Muscle of leg (tissue), 16 donors: Measurements from ENCODE around the gene ZSWIM3. TPM values are rescaled to one million over a fixed set of nuclear protein-coding genes. Genes with fewer than 3 reads are reported as not detected.

ENCODE experiments used
- DNase-seq: peaks from one replicate; pipeline ENCODE4 v3.0.0; 2013
- H3K27ac ChIP-seq: one replicate; pipeline ENCODE4 v1.5.1; 2013; ENCODE audit warnings: mild to moderate bottlenecking, low read length, control low read depth
- H3K27me3 ChIP-seq: one replicate; pipeline ENCODE4 v1.6.1; 2013; ENCODE audit warnings: low read length; ENCODE audit not compliant: control insufficient read depth, insufficient read depth
- H3K36me3 ChIP-seq: one replicate; pipeline ENCODE4 v1.6.1; 2013; ENCODE audit warnings: low read length; ENCODE audit not compliant: control insufficient read depth, insufficient read depth
- H3K4me1 ChIP-seq: one replicate; pipeline ENCODE4 v1.6.1; 2013; ENCODE audit warnings: low read length; ENCODE audit not compliant: control insufficient read depth, insufficient read depth
- H3K4me3 ChIP-seq: one replicate; pipeline ENCODE4 v1.5.1; 2013; ENCODE audit warnings: low read length, control low read depth
- H3K9me3 ChIP-seq: replicated peaks from 2 replicates; pipeline ENCODE4 v1.6.1; 2013; ENCODE audit warnings: low read depth, low read length; ENCODE audit not compliant: control insufficient read depth
- WGBS: methylation state at CpG from one replicate; pipeline ENCODE4 v1.1.5; 2013; ENCODE audit warnings: missing lambda C conversion rate; ENCODE audit not compliant: insufficient coverage; 5-methylcytosine and 5-hydroxymethylcytosine counted together
- long read RNA-seq, 11 donors: transcript quantifications; one replicate each; lab custom pipeline, GENCODE V29; 2026
- polyA plus RNA-seq, 8 donors: library from polyadenylated mRNA; unstranded; fragments of 120-200 nt; gene quantifications; one replicate each; pipeline versions ENCODE4 v1.2.1 to v1.2.3, GENCODE V29; 2013; ENCODE audit warnings: inconsistent platforms in 1 of 8, low replicate concordance in 1 of 8; ENCODE audit not compliant: insufficient read length in 8 of 8, insufficient read depth in 1 of 8
- total RNA-seq: library from RNA; stranded (reverse); fragments of 120-200 nt; gene quantifications from one replicate; pipeline ENCODE4 v1.2.4, GENCODE V29; 2013

The ZSWIM3 gene
- total RNA-seq = 5.6 TPM
- polyA plus RNA-seq = 1 to 10 TPM; 3.1 to 4.1 (median 3.3) TPM
- long read RNA-seq, donor 1 = 0 reads
- long read RNA-seq, donor 2 = 0 reads
- long read RNA-seq, donor 3, partial matches to known transcripts = 0 of 3 reads
- long read RNA-seq, donor 3, other reads (novel, unspliced or antisense) = 0 of 3 reads
- long read RNA-seq, donor 4 = 0 reads
- long read RNA-seq, donor 5, partial matches to known transcripts = 0 of 1 reads
- long read RNA-seq, donor 5, other reads (novel, unspliced or antisense) = 0 of 1 reads
- long read RNA-seq, donor 6, partial matches to known transcripts = 0 of 1 reads
- long read RNA-seq, donor 6, other reads (novel, unspliced or antisense) = 0 of 1 reads
- long read RNA-seq, donor 7, partial matches to known transcripts = 0 of 2 reads
- long read RNA-seq, donor 7, other reads (novel, unspliced or antisense) = 0 of 2 reads
- long read RNA-seq, donor 8 = 0 reads
- long read RNA-seq, donor 9 = 0 reads
- long read RNA-seq, donor 10, partial matches to known transcripts = 0 of 2 reads
- long read RNA-seq, donor 10, other reads (novel, unspliced or antisense) = 0 of 2 reads
- long read RNA-seq, donor 11, partial matches to known transcripts = 0 of 4 reads
- long read RNA-seq, donor 11, other reads (novel, unspliced or antisense) = 0 of 4 reads

DNA sequence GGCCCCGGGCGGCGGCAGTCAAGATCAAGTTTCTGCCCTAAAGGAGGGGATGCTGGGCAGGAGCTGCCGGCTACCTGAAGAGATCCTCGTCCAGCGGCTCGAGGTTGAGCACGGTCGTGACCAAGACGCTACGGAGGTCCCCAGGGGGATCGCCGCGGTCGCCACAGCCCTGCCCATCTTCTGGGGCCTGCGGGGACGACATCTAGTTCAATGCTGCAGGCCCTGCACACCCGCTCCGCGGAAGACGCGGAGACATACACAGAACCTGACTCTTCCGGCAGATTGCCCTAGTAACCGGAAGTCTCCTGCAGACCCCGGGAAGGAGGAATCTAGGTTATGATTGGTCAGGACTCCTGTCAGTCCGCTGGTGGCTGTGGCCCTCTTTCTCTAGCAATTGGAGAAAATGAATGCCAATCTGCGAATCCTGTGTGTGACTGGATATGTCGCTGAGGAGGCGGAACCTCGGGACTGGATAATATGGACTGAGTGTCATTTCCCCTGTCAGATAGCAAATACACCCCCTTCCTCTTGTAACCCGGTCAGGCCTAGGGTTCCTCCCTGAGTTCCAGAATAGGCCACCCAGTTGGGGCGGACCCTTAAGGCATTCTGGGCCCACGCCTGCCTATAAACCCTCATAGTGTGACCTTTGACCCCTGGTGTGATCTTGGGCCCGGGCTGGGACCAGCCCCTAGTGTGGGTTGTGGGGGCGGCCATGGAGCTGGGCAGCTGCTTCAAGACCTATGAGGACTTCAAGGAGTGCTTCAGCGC lies at the start of gene ZSWIM3, which contains the start of gene ACOT8:
Gene ZSWIM3 (plus strand): TSS at position 501 of the 768 bp plus-strand sequence. CDS start 212 bp downstream, at position 713.
Gene ACOT8 (minus strand): TSS at position 279 of the 768 bp plus-strand sequence. CDS start 77 bp downstream, at position 202.
- Histone ChIP-seq H3K27me3 (no peaks in the 10 kb centered on the region), H3K9me3 (no peaks in the 10 kb centered on the region), H3K36me3 (peaks cover 17% of the 10 kb centered on the region), H3K27ac (peak within 1 kb of the TSS; percentile 84), H3K4me1 (peaks cover 23% of the 10 kb centered on the region), H3K4me3 (peak within 1 kb of the TSS; percentile 87)
- DNase-seq = peak; percentile 100
- WGBS = under 1% methylated on average over 24 of the region's 36 CpGs

DNA sequence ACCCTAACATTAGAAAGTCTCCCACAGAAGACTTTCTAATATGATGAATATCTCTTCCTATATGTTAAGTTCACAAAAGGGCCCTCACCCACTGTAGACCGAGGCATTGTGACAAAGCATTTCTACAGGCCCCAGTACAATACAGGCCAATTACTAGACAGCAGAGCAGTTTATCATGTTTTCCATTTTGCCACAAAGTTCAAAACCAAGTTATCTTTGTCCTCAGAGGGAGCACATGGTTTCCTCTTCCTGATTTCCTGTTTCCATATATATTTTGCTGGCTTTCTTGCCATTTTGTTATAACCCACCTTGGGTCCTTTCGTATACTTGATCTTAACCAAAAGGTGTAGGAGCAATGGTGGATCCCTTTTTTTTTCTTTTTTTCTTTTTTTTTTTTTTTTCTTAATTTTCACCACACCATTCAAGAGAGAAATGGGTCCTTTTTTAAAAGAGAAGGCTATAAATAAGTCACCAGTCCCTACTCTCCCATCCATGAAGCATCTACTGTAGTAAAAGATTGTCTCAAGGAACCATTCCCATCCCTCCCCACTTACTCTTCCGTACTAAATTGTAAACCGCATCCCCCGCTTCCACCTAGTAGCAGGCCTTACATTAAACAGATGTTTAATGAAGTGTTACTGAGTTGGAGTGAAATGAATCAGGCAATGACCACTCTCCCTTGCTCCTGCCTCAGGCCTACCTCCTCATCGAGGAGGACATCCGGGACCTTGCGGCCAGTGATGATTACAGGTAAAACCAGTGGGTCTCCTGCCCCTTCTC lies 47.0 kb upstream of the ZSWIM3 start:
- Histone ChIP-seq H3K27me3 (no peaks in the 10 kb centered on the region), H3K36me3 (peaks cover 54% of the 10 kb centered on the region), H3K4me3 (no peak overlapping the region), H3K9me3 (no peaks in the 10 kb centered on the region), H3K27ac (no peak overlapping the region), H3K4me1 (peaks cover 22% of the 10 kb centered on the region)
- DNase-seq = no peak
- WGBS = 93% methylated on average over 4 of the region's 8 CpGs

DNA sequence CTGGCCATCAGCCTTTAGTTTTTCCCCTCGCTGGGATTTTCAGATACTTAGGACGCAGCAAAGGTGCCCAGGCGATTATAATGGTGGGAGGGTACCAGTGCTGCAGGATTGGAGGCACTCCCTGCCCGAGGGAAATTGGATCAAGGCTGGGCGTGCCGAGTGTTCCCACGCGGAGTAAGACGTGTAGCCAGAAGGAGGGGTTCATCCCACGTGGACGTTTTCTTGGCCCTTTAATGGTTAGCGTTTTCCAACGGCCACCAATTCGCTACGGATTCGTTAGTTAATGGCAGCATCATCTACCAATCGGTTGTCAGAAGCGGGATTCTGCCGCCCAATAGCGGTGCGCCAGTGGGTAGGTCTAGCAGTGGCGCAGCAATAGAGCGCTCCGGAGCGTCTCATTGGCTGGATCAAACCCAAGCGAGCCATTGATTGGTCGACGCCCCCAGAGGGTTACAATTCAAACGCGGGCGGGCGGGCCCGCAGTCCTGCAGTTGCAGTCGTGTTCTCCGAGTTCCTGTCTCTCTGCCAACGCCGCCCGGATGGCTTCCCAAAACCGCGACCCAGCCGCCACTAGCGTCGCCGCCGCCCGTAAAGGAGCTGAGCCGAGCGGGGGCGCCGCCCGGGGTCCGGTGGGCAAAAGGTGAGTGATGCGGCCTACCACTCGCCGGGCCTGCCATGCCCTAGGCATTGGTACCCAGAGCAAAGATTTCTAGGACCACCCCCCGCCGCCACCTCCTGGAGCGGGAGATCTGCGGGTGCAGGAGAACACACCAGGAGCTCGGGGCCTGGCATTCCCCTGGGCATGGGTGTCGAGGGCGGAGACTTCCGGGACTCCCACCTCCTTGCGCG lies 45.0 kb upstream of the ZSWIM3 start, which contains the start of gene UBE2C:
Gene UBE2C (plus strand): TSS at position 488 of the 849 bp plus-strand sequence. CDS start 52 bp downstream, at position 540.
- H3K27me3 ChIP-seq = no peaks in the 10 kb centered on the region
- peak; percentile 100 for DNase-seq
- H3K36me3 ChIP-seq = peaks cover 58% of the 10 kb centered on the region
- H3K4me1 ChIP-seq = peaks cover 25% of the 10 kb centered on the region
- H3K27ac ChIP-seq = peak within 1 kb of the TSS; percentile 87
- no peaks in the 10 kb centered on the region for H3K9me3 ChIP-seq
- WGBS = under 1% methylated on average over 65 of the region's 65 CpGs
- peak within 1 kb of the TSS; percentile 79 for H3K4me3 ChIP-seq

DNA sequence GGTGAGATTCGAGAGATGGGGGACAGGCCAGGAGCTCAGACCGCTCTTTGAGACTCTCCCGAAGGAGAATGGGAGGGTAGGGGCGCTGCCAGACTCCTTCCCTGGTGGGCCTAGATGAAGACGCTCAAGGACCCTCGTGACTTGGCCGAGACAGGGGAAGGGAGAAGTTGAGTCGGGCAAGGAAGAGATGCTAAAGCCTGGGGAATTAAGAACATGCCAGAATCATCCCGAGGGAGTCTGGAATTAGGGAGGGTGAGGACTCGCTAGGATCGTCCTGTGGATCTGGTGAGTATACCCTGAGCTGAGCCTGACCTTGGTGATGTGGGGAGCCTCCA lies 44.4 kb upstream of the ZSWIM3 start:
- 2% methylated on average over 11 of the region's 11 CpGs for WGBS

DNA sequence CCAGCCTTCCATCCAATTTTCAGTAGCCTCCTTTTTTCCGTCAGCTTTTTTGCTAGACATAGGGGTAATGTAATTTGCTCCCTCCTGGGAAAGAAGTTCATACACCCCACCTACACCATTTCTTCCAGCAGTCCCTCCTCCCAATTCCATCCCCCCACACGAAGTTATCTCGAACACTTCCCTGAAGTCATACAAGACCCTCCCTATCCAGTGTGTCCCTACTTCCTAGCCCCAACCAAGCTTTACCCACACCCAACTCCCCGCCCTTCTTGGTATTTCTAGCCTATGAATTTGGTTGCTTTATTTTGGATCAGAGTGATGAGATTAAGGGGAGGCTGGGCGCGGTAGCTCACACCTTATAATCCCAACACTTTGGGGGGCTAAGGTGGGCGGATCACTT lies 43.9 kb upstream of the ZSWIM3 start:
- no peak for DNase-seq
- Histone ChIP-seq H3K4me3 (peak overlapping the region; percentile 79), H3K27ac (no peak overlapping the region)

More for the DNA sequence above, 44.4 kb upstream of the ZSWIM3 start:
- Histone ChIP-seq H3K4me3 (peak overlapping the region; percentile 79), H3K9me3 (no peaks in the 10 kb centered on the region), H3K27ac (peak overlapping the region; percentile 20), H3K36me3 (peaks cover 54% of the 10 kb centered on the region), H3K27me3 (no peaks in the 10 kb centered on the region), H3K4me1 (peaks cover 26% of the 10 kb centered on the region)
- no peak for DNase-seq

DNA sequence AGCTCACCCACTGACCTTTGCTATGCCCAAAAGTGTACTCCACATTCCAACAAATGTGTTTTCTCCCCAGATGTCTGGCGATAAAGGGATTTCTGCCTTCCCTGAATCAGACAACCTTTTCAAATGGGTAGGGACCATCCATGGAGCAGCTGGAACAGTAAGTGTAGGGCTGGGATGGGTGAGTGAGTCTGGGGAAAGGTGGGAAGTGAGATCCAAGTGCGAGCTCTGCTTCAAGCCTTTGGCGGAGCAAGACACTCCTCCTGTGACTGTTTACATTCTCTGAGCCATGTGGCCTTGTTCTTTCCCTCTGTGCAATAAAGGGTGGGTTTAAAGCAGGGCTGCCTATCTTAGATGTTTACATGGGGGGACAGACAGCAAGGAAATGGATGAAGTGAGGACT lies 43.1 kb upstream of the ZSWIM3 start:
- WGBS = 51% methylated on average over 2 of the region's 3 CpGs

More for the DNA sequence above, 43.9 kb upstream of the ZSWIM3 start:
- 11% methylated on average over 2 of the region's 7 CpGs for WGBS
- Histone ChIP-seq H3K9me3 (no peaks in the 10 kb centered on the region), H3K27me3 (no peaks in the 10 kb centered on the region), H3K4me1 (peaks cover 26% of the 10 kb centered on the region), H3K36me3 (peaks cover 54% of the 10 kb centered on the region)

DNA sequence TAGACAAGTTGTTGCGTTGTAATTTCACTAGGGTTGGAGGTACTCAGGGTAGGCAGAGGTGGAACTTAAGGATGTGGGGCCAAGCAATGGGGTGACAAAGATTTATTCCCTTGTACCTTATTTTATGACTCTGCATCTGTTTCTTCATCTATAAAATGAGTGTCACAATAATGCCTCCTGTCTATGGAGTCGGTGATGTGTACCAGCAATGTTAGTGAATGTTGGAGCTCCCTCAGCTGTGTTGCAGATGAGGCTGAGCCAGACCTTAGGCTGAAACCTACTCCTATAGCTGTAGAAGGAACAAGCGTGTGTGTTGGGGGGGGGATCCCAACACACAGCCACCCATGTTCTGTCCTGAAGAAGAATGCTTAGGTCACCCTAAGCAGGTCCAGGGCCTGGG lies 40.5 kb upstream of the ZSWIM3 start:
- DNase-seq = no peak
- H3K4me3 ChIP-seq = no peak overlapping the region
- peaks cover under 1% of the 10 kb centered on the region for H3K27me3 ChIP-seq
- H3K36me3 ChIP-seq = peaks cover 38% of the 10 kb centered on the region
- 100% methylated on average over 1 of the region's 3 CpGs for WGBS
- H3K4me1 ChIP-seq = peaks cover 22% of the 10 kb centered on the region
- H3K9me3 ChIP-seq = no peaks in the 10 kb centered on the region
- H3K27ac ChIP-seq = peak overlapping the region; percentile 42

More for the DNA sequence above, 43.1 kb upstream of the ZSWIM3 start:
- Histone ChIP-seq H3K9me3 (no peaks in the 10 kb centered on the region), H3K36me3 (peaks cover 50% of the 10 kb centered on the region), H3K4me1 (peaks cover 26% of the 10 kb centered on the region), H3K27ac (no peak overlapping the region), H3K4me3 (no peak overlapping the region), H3K27me3 (no peaks in the 10 kb centered on the region)
- DNase-seq = no peak

DNA sequence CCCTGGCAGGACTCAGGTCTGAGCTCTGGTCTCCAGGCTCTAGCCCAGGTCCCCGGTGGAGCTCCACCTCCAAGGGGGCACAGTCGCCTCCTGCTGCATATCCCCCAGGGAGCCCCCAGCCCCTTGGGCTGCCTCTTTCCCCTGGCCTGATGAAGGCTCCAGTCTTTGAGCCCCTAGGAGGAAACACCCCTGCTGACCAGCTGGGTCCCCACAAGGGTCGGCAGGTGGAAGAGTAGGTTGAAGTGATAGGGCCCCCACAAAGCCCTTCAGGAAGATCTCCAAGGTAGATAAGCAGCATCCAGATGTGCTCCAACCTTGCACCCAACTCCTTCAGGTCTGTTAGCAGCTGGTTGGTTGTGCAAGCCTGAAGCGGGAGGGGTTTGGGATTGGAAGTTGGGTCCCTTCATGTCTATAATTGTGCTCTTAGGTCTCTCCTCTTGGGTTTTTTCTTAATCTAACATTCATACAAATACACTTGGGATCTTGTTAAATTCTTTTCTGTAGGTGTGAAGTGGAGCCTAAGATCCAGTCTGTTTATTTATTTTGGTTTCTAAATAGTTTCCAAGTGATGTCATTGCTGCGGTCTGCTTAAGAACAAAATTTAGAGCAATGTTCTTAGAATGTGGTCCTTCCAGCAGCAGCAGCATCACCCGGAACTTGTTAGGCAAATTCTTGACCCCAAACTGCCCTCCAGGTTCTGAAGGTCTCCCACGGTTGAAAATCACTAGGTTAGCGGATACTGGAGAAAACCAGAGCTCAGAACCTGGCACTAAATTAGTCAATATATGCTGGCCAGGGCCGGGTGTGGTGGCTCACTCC lies 39.8 kb upstream of the ZSWIM3 start:
- H3K4me3 ChIP-seq = no peak overlapping the region
- H3K27ac ChIP-seq = peak overlapping the region; percentile 42
- H3K36me3 ChIP-seq = peaks cover 44% of the 10 kb centered on the region
- DNase-seq = no peak
- WGBS = 53% methylated on average over 3 of the region's 9 CpGs
- no peaks in the 10 kb centered on the region for H3K9me3 ChIP-seq
- H3K4me1 ChIP-seq = peaks cover 23% of the 10 kb centered on the region
- peaks cover 6% of the 10 kb centered on the region for H3K27me3 ChIP-seq
